BJ (cell line): ENCODE data around the gene ZNF736. TPM values are rescaled to one million over a fixed set of nuclear protein-coding genes. Genes with fewer than 3 reads are reported as not detected.

Experiments used
- CTCF ChIA-PET: fragments of 350-600 bp; formaldehyde crosslinking; extraction: SDS; loops from one replicate; lab custom pipeline; 2021; ENCODE audit warnings: antibody characterized with exemption, inconsistent platforms; lab: Yijun Ruan, JAX
- POLR2A ChIA-PET: fragments of 300-600 bp; sonication (Branson Sonifier 250); formaldehyde crosslinking; extraction: SDS; loops from one replicate; lab custom pipeline; 2021; ENCODE audit warnings: antibody characterized with exemption; lab: Charles Lee
- DNase-seq: peaks from one replicate; pipeline ENCODE4 v3.0.0-alpha.2; 2011; ENCODE audit warnings: low read depth
- H3K27me3 ChIP-seq: 2 replicates; pipeline ENCODE4 v1.6.0; 2011; ENCODE audit warnings: low read length; ENCODE audit not compliant: control insufficient read depth, insufficient read depth
- H3K36me3 ChIP-seq: 2 replicates; pipeline ENCODE4 v1.5.1; 2011; ENCODE audit warnings: low read length; ENCODE audit not compliant: control insufficient read depth, insufficient read depth
- H3K4me3 ChIP-seq: 2 replicates; pipeline ENCODE4 v1.5.1; 2011; ENCODE audit warnings: low read depth, mild to moderate bottlenecking, control low read depth, low read length
- CTCF ChIP-seq: IDR thresholded peaks from 2 replicates; pipeline ENCODE4 v1.5.1; 2011; ENCODE audit warnings: low read depth, mild to moderate bottlenecking, control low read depth, inconsistent platforms, low read length, moderate library complexity; ENCODE audit not compliant: insufficient read depth
- polyA plus RNA-seq: library from polyadenylated mRNA; depleted of rRNA; stranded (reverse); fragments of >200 nt; gene quantifications from 2 replicates; pipeline ENCODE4 v1.2.3, GENCODE V29; 2011

The ZNF736 gene
- polyA plus RNA-seq, 1 experiment = 2.9 TPM

GRCh38 chr7:64300641-64301405 lies 12.9 kb upstream of the ZNF736 start:
- H3K36me3 ChIP-seq = no peaks in the 10 kb centered on the region

GRCh38 chr7:64307254-64308015 lies 6.3 kb upstream of the ZNF736 start:
- Histone ChIP-seq H3K27me3 (no peaks in the 10 kb centered on the region), H3K36me3 (no peaks in the 10 kb centered on the region), H3K4me3 (peak overlapping the region; percentile 35)
- ChIA-PET POLR2A (no interaction called here), CTCF (no interaction called here)
- no peak for TF ChIP-seq CTCF
- peak; percentile 65 for DNase-seq

More at GRCh38 chr7:64300641-64301405, 12.9 kb upstream of the ZNF736 start:
- TF ChIP-seq CTCF = no peak
- ChIA-PET CTCF (no interaction called here), POLR2A (no interaction called here)
- Histone ChIP-seq H3K27me3 (no peaks in the 10 kb centered on the region), H3K4me3 (no peak overlapping the region)
- no peak for DNase-seq

GRCh38 chr7:64308016-64308270 lies 5.8 kb upstream of the ZNF736 start:
- ChIA-PET POLR2A (no interaction called here), CTCF (no interaction called here)
- TF ChIP-seq CTCF = no peak

GRCh38 chr7:64310426-64310825 lies 3.3 kb upstream of the ZNF736 start:
- CTCF ChIA-PET = no interaction called here
- Histone ChIP-seq H3K36me3 (no peaks in the 10 kb centered on the region), H3K27me3 (no peaks in the 10 kb centered on the region), H3K4me3 (no peak overlapping the region)
- DNase-seq = no peak
- POLR2A ChIA-PET = no interaction called here
- TF ChIP-seq CTCF = no peak

More at GRCh38 chr7:64308016-64308270, 5.8 kb upstream of the ZNF736 start:
- no peak for DNase-seq
- Histone ChIP-seq H3K27me3 (no peaks in the 10 kb centered on the region), H3K4me3 (no peak overlapping the region), H3K36me3 (no peaks in the 10 kb centered on the region)

GRCh38 chr7:64312826-64313225 lies 935 bp upstream of the ZNF736 start:
- Histone ChIP-seq H3K4me3 (no peak overlapping the region), H3K27me3 (no peaks in the 10 kb centered on the region), H3K36me3 (no peaks in the 10 kb centered on the region)
- DNase-seq = no peak
- no peak for TF ChIP-seq CTCF
- CTCF ChIA-PET = no interaction called here
- POLR2A ChIA-PET = no interaction called here
